GM12865 (cell line): ENCODE measurements around the gene DHRS7.

Source experiments
- DNase-seq: peaks from one replicate; pipeline ENCODE4 v3.0.0; 2010; ENCODE audit warnings: low read depth
- H3K4me3 ChIP-seq: 2 replicates; pipeline ENCODE4 v1.5.1; 2011; ENCODE audit warnings: mild to moderate bottlenecking, low read depth, low read length, control low read depth
- CTCF ChIP-seq: IDR thresholded peaks from 2 replicates; pipeline ENCODE4 v1.5.1; 2011; ENCODE audit warnings: low read length, control low read depth, low read depth, inconsistent platforms; ENCODE audit not compliant: insufficient read depth; ENCODE audit errors: missing control alignments

Gene DHRS7

GRCh38 chr14:60095231-60095630 lies 70.0 kb downstream of the DHRS7 start:
- H3K4me3 ChIP-seq = peak overlapping the region; percentile 47
- peak; percentile 52 for DNase-seq
- no peak for TF ChIP-seq CTCF

- TF ChIP-seq CTCF = no peak
- DNase-seq = peak; percentile 68
- H3K4me3 ChIP-seq = peak overlapping the region; percentile 68
Measured at GRCh38 chr14:60094306-60094897, 70.8 kb downstream of the DHRS7 start.
